BE2C (cell line): ENCODE measurements around the gene CER1.

ENCODE experiments used
- DNase-seq: peaks from one replicate; pipeline ENCODE4 v3.0.0-alpha.2; 2020
- H3K27me3 ChIP-seq: fragments of 250-450 bp; sonication (Bioruptor Pico); 2 replicates; pipeline ENCODE4 v1.5.1; 2020; ENCODE audit warnings: mild to moderate bottlenecking
- H3K36me3 ChIP-seq: fragments of 250-450 bp; sonication (Bioruptor Pico); 2 replicates; pipeline ENCODE4 v1.5.1; 2020; ENCODE audit warnings: mild to moderate bottlenecking
- H3K4me1 ChIP-seq: fragments of 250-450 bp; sonication (Bioruptor Pico); 2 replicates; pipeline ENCODE4 v1.5.1; 2020
- H3K4me3 ChIP-seq: 2 replicates; pipeline ENCODE4 v1.5.1; 2011; ENCODE audit warnings: low read depth, low read length
- H3K9me3 ChIP-seq: fragments of 250-450 bp; sonication (Bioruptor Pico); 2 replicates; pipeline ENCODE4 v1.5.1; 2020
- TF ChIP-seq, protein P1 (sequence below): IDR thresholded peaks from 2 replicates; pipeline ENCODE4 v1.5.1; 2012; ENCODE audit warnings: mild to moderate bottlenecking, low read depth, low read length

Gene CER1

GRCh38 chr9:14713187-14713767 lies 9.3 kb downstream of the CER1 start:
- H3K27me3 ChIP-seq, result no peaks in the 10 kb centered on the region
- no peaks in the 10 kb centered on the region for H3K4me1 ChIP-seq
- no peak overlapping the region for H3K4me3 ChIP-seq
- TF ChIP-seq, protein P1, sequence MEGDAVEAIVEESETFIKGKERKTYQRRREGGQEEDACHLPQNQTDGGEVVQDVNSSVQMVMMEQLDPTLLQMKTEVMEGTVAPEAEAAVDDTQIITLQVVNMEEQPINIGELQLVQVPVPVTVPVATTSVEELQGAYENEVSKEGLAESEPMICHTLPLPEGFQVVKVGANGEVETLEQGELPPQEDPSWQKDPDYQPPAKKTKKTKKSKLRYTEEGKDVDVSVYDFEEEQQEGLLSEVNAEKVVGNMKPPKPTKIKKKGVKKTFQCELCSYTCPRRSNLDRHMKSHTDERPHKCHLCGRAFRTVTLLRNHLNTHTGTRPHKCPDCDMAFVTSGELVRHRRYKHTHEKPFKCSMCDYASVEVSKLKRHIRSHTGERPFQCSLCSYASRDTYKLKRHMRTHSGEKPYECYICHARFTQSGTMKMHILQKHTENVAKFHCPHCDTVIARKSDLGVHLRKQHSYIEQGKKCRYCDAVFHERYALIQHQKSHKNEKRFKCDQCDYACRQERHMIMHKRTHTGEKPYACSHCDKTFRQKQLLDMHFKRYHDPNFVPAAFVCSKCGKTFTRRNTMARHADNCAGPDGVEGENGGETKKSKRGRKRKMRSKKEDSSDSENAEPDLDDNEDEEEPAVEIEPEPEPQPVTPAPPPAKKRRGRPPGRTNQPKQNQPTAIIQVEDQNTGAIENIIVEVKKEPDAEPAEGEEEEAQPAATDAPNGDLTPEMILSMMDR, result no peak
- no peak for DNase-seq
- no peaks in the 10 kb centered on the region for H3K36me3 ChIP-seq
- no peaks in the 10 kb centered on the region for H3K9me3 ChIP-seq

DNA sequence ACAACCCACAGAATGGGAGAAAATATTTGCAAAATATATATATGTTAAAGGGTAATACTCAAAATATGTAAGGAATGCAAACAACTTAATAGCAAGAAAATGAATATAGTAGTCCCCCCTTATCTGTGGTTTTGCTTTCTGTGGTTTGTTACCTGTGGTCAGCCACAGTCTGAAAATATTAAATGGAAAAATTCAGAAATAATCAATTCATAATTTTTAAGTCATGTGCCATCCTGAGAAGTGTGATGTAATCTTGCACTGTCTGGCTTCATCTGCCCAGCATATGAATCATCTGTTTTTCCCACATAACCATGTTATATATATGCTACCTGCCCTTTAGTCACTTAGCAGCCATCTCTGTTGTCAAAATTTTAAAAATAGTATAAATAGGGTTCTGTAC lies 11.7 kb downstream of the CER1 start:
- TF ChIP-seq, protein P1, result no peak
- no peaks in the 10 kb centered on the region for H3K4me1 ChIP-seq
- no peaks in the 10 kb centered on the region for H3K27me3 ChIP-seq
- H3K4me3 ChIP-seq, result no peak overlapping the region
- no peaks in the 10 kb centered on the region for H3K36me3 ChIP-seq
- no peak for DNase-seq
- no peaks in the 10 kb centered on the region for H3K9me3 ChIP-seq

DNA sequence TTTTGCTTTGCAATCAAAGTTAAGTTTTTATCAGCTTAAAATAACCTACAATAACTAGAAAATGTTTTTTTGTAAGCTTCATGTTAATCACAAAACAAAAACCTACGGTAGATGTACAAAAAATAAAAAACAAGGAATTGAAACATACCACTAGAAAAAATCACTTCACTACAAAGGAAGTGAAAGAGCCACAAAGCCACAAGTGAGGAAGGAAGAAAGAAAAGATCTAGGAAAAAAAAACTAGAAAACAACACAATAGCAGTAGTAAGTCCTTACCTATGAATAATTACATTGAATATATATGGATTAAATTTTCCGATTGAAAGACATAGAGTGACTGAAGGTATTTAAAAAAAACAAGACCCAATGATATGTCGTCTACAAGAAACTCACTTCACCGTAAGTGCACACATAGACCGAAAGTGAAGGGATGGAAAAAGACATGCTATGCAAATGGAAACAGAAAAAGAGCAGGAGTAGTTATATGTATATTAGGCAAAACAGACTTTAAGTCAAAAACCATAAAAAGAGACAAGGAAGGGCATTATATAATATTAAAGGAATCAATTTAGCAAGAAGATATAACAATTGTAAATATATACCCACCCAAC lies 15.9 kb downstream of the CER1 start:
- Histone ChIP-seq H3K36me3 (no peaks in the 10 kb centered on the region), H3K4me1 (no peaks in the 10 kb centered on the region), H3K27me3 (no peaks in the 10 kb centered on the region), H3K9me3 (no peaks in the 10 kb centered on the region), H3K4me3 (no peak overlapping the region)
- TF ChIP-seq, protein P1, result no peak
- DNase-seq, result no peak

DNA sequence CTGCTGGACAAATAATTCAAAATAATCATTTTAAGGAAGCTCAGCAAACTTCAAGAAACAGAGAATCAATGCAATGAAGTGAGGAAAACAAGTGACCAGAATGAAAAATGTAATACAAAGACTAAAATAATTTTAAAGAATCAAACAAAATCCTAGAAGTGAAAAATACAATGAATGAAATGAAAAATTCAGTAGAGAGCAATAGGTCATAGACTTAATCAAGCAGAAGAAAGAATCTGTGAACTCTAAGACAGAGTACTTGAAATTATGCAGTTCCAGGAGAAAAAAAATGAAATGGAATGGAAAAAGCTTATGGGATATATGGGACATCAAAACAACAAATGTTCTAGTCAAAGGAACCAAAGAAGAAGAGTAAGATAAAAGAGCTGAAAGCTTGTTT lies 17.5 kb downstream of the CER1 start:
- H3K4me1 ChIP-seq, result no peaks in the 10 kb centered on the region
- H3K9me3 ChIP-seq, result no peaks in the 10 kb centered on the region
- no peak overlapping the region for H3K4me3 ChIP-seq
- DNase-seq, result no peak
- H3K36me3 ChIP-seq, result no peaks in the 10 kb centered on the region
- TF ChIP-seq, protein P1, result no peak
- H3K27me3 ChIP-seq, result no peaks in the 10 kb centered on the region

- DNase-seq, result no peak
- Histone ChIP-seq H3K36me3 (no peaks in the 10 kb centered on the region), H3K4me3 (no peak overlapping the region), H3K27me3 (no peaks in the 10 kb centered on the region), H3K4me1 (no peaks in the 10 kb centered on the region), H3K9me3 (no peaks in the 10 kb centered on the region)
- TF ChIP-seq, protein P1, result no peak
Observed at GRCh38 chr9:14704281-14704680, 18.3 kb downstream of the CER1 start.

DNA sequence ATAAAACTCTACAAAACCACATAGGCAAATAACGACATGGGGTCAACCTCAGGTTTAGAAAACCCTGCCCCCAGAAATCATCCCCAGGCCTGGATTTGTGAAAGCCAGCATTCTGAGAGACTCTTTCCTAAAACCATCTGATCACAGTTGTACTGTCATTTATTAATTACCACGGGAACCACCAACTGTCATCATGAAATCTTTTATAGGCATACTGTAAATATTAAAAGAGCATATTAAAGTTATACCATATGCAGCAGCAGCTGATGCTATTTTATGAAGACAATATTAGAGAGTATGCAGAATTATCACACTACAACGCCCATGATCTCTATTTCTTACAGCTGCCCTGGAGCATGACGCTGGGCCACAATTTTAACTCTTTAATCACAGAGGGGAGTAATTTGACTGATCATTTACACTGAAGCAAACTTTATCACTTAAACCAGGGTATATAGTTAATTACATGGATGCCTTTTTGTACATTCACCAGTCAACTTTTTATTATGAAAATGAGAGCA lies 20.3 kb downstream of the CER1 start:
- Histone ChIP-seq H3K9me3 (no peaks in the 10 kb centered on the region), H3K27me3 (no peaks in the 10 kb centered on the region), H3K36me3 (no peaks in the 10 kb centered on the region), H3K4me3 (no peak overlapping the region), H3K4me1 (no peaks in the 10 kb centered on the region)
- TF ChIP-seq, protein P1, result no peak
- DNase-seq, result no peak
